ENCODE data around the gene ZMYM2. TPM values are rescaled to one million over a fixed set of nuclear protein-coding genes. Genes with fewer than 3 reads are reported as not detected.

The ZMYM2 gene
- total and polyA plus RNA-seq, 10 of the 15 experiments (the other 5 are each of a cell fraction or from before 2014, with no cell fraction given) = 9.5 to 60.4 (median 34.6) TPM

- TF ChIP-seq TCF12 (IDR thresholded peaks at IDR 0.05; ENCODE audit: low read depth, low read length) = no peak
- TF ChIP-seq EP300 (IDR thresholded peaks at IDR 0.05; ENCODE audit: borderline replicate concordance in 1 of 2, control insufficient read depth in 1 of 2, low read depth in 2 of 2, low read length in 2 of 2) = no peak
- TF ChIP-seq NRF1 (conservative IDR thresholded peaks at IDR 0.05; ENCODE audit: low read depth, low read length) = no peak
- no peak for TF ChIP-seq RUNX3 (IDR thresholded peaks at IDR 0.05; ENCODE audit: low read length)
- no peak for TF ChIP-seq POLR2AphosphoS5 (IDR thresholded peaks at IDR 0.05; ENCODE audit: low read length)
- no peak for TF ChIP-seq ESRRA (IDR thresholded peaks at IDR 0.05; ENCODE audit: low read length)
- no peak for TF ChIP-seq CBX5 (IDR thresholded peaks at IDR 0.05; ENCODE audit: low read depth)
- no peak for TF ChIP-seq SUPT20H (IDR thresholded peaks at IDR 0.05; ENCODE audit: borderline replicate concordance, control insufficient read depth, low read depth, low read length)
- TF ChIP-seq CBFB (IDR thresholded peaks at IDR 0.05; ENCODE audit: low read depth) = no peak
- no peak for TF ChIP-seq BACH1 (IDR thresholded peaks at IDR 0.05; ENCODE audit: borderline replicate concordance)
- no peak overlapping the region for H3K9ac ChIP-seq (ENCODE audit: control insufficient read depth, insufficient read depth, low read length)
- no peaks in the 10 kb centered on the region for H4K20me1 ChIP-seq (ENCODE audit: control insufficient read depth, insufficient read depth)
- RAD21 ChIA-PET (ENCODE audit: unreplicated experiment) = no interaction called here
- H3K79me2 ChIP-seq (ENCODE audit: control insufficient read depth, insufficient read depth, low read length) = no peaks in the 10 kb centered on the region
- no peaks in the 10 kb centered on the region for H3K27me3 ChIP-seq (replicated peaks in 1 of 2; ENCODE audit: control insufficient read depth in 2 of 2, insufficient read depth in 2 of 2, low read length in 1 of 2)
- POLR2A ChIA-PET = no interaction called here
- WGBS (ENCODE audit: insufficient coverage, insufficient replicate concordance, low lambda C conversion rate, missing lambda C conversion rate) = 47% methylated on average over 1 of the region's 1 CpG
- no peak overlapping the region for H3K4me3 ChIP-seq
- SMC1A ChIA-PET (ENCODE audit: uncharacterized antibody, unreplicated experiment) = no interaction called here
- CTCF ChIA-PET = no interaction called here
- intact Hi-C loops (cut with micrococcal nuclease; ENCODE audit: unreplicated experiment) = no loop called here
- no peak for FAIRE-seq
- BruUV-seq (replicated peaks) = no TSS peak
- no peaks in the 10 kb centered on the region for H3K36me3 ChIP-seq (ENCODE audit: control insufficient read depth in 2 of 2, insufficient read depth in 2 of 2, low read length in 1 of 2)
- ATAC-seq = no peak
- no peaks in the 10 kb centered on the region for H3K9me3 ChIP-seq (replicated peaks; ENCODE audit: control insufficient read depth, insufficient read depth, low read length)
- no peak overlapping the region for H2AFZ ChIP-seq (ENCODE audit: control insufficient read depth, low read depth, low read length)
- H3K4me1 ChIP-seq (ENCODE audit: control insufficient read depth, insufficient read depth, low read length) = no peaks in the 10 kb centered on the region
- no peak overlapping the region for H3K4me2 ChIP-seq (ENCODE audit: control insufficient read depth, insufficient read depth)
- no peak for DNase-seq (ENCODE audit: low read depth, low spot score)
- in situ Hi-C loops (cut with MboI) = no loop called here
- H3K27ac ChIP-seq (ENCODE audit: control insufficient read depth, insufficient read depth) = no peak overlapping the region
Measured at GRCh38 chr13:19940106-19940505, 18.4 kb upstream of the ZMYM2 start.
